GM21447 (cell line): ENCODE results near the gene COMMD9.

Experiments used
- ATAC-seq: cut with Tn5 transposase; IDR thresholded peaks from one replicate; pipeline ENCODE4 v1.9.1; 2021; ENCODE audit not compliant: unreplicated experiment

The COMMD9 gene

DNA sequence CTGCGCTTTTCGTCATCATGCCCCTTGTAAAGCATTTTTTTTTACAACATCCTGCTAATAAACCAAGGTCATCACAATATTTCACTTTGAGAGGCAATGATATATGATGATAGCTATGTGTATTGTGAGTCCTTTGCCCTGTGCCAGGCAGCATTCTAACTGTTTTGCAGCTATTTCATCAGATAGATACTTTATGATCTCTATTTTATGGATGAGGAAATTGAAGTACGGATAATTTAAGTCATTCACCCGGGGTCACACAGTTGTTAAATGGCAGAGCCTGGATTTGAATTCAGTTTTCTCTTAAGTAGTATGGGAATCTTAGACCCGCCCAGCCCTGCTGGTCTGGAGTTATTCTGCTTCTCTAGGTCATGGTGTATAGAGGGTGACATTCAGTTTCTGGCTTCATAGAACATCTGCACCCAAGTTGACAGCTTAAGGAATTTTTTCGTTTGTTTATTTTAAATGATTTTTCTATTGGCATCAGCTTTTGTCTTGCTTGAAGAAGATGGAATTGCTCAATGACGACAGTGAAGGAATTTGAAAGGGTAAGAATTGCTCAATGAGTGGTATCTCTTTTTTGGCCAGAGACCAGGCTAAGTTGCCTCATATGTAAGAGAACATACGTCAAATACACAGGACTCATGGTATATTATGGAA lies 7.8 kb upstream of the COMMD9 start:
- ATAC-seq: no peak

DNA sequence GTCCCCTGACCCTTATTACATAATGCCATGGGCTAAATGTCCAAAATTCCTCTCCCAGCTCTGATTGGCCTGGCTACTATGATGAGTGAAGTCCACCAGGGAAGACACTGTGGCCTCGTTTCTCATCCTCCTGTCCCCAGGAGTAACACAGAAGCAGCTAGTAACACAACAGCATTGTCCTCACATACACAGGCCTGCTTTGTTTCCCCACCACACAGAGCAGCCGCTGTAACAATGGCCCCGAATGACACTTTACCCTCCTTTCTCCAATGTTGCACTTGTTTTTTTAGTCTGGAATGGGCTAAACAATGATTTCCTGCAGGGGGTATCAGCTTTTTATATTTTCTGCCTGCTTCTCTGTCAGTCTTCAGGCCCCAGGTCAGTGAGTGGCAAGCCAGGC lies 6.7 kb upstream of the COMMD9 start, which contains the start of gene PRR5L:
Gene PRR5L (plus strand): TSS at position 363 of the 400 bp plus-strand sequence. CDS start 104,834 bp downstream, outside the sequence.
- no peak for ATAC-seq

DNA sequence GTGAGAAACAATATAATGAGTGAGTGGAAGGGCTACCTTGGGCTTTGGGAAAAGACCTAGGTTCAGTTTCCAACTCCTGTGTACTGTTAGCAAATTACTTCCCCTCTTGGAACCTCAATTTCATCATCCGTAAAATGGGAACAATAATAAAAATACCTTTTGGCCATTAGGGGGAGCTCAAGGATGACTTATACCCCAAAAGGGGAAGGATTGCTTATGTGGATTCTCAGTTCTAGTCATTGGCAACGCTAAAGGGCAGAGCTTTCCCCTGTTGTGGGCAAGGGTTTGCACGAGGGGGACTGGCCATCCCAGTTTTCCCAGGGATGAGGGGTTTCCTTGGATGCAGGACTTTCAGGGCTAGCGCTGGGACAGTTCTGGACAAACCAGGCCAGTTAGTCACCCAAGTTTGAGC lies 3.1 kb upstream of the COMMD9 start:
- peak; percentile 44 for ATAC-seq

DNA sequence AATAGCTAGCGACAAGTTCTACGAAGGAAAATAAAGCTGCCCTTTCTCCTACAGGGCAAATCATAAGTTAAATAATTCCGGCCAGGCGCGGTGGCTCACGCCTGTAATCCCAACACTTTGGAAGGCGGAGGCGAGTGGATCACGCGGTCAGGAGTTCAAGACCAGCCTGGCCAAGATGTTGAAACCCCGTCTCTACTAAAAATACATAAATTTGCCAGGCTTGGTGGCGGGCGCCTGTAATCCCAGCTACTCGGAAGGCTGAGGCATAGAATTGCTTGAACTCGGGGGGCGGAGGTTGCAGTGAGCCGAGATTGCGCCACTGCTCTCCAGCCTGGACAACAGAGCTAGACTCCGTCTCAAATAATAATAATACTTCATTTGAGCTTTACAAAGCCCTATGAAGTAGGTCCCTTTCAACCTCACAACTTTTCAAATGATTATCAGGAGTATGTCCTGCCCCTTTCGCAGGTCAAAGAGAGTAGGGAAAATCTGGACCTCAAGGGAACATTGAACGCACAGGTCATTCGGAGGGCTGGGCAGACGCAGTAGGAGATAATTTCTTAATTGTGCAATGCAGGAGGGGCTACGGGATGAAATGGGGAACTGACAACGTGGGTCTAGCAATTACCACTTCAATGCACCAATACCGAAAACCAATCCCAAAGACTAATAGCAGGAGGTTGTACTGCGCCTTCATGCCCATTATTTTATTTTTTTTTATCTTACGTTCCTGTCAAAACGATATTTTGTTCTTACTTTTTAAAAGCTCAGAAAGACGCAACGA lies 590 bp downstream of the COMMD9 start:
- ATAC-seq: no peak

DNA sequence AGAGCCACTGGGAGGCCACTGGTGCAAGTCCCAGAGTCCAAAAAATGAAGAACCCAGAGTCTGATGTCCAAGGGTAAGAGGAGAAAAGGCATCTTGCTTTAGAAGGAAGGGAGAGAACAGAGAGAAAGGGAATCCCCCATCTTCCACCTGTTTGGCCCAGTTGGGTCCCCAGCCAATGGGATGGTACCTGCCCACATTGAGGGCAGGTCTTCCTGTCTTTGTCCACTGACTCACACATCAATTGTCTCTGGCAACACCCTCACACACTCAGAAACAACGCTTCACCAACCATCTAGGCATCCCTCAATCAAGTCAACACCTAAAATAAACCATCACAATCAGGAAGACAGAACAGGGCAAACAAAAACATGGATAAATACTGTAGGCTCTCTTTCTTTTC lies 6.3 kb downstream of the COMMD9 start:
- ATAC-seq: no peak

DNA sequence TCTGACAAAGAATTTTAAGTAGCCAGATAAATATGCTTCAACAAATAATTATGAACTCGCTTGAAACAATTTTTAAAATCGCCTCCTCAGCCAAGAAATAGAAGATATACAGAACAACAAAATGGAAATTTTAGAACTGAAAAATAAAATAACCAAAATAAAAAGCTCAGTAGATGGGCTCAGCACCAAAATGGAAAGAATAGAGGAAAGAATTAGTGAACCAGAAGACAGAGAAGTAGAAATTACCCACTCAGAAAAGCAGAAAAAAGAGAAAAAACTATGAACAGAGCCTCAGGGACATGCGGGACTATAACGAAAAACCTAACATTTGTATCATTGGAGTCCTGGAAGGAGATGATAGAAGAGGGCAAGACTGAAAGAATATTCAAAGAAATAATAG lies 7.4 kb downstream of the COMMD9 start:
- no peak for ATAC-seq

DNA sequence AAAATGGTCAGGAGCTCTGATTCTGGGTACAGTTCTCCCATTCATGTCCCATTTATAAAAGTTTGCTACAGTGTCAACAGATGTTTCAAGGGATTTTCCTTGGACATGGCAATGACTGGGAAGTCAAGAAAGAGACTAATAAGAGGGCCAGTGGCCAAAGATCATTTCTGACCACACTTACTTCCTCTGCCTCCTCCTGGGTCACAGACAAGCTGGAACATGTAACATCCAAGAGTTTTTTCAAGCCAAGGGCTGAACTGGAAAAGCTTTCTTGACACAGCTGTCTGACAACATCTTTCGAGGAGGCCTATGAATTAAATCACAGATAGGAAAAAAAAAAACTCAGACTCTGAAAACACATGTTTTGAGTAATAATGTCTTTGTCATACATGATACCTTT lies 8.7 kb downstream of the COMMD9 start:
- ATAC-seq: no peak

DNA sequence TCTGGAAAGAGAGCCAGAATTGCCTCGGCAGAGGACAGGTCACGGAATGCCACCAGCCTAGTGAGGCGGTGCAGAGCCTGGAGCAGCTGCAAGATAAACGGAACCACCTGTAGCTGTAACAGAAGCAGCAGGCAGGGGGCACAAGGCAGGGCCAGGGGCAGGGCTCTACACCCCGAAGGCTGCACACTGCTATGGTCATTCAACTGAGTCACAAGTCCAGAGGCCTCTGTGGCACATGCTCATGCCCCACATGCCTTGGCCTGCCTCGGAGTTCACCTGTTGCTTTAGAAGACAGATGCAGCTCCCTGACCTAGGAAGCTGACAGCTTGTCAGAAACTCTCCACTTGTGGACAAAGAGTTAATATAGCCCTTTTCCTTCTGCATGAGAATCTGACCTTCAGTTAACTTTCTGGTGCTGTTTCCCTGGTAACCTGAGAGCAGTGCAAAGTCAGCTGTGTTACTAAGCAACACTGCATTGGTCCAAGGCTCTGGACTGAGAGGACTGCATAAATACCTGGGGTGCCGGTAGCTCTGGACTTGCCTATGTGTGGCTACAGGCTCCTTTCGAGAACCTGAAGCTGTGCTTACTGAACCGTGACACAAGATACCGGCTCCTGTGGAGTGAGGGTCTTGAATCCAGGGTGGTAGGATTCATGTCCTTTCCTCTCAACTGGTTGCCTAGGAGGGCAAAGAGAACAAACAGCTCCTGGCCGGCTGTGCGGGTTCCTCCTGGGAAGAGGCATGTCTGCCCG lies 10.5 kb downstream of the COMMD9 start:
- ATAC-seq: no peak

DNA sequence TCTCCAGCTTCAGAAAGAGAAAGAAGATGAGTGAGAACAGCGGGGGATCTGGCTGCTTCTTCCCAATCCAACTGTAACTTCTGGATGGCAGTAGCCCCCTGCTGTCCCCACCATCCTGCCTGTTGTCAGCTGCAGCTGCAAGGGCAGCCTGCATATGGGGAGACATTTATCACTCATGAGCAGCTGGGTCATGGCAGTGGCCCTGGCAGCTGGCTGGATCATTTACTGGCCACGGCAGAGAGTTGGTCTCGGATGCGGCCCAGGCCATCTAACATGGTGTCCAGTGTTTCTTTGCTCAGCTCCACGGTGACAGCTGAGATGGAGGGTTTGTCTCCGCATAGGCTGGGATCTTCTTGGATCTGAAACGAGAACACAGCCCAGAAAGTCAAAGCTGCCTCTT lies 14.8 kb downstream of the COMMD9 start:
- ATAC-seq: no peak

DNA sequence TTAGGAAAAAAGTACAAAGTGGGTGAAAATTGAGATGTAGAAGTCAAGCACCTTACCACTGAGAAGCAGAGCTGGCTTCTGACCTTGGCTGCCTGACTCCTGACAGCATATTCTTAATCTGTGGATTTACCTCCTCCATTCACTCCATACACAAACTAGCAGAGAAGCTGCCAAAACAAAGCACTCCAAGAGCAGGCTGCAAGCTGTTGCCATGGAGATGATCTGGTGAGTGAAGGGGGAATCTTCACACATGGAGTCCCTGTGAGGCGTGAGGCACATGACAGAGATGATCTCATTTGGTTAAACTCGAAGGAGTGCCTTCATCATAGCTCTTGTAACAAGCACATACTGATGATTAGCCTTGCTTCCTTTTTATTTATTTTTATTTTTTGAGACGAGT lies 16.1 kb downstream of the COMMD9 start:
- no peak for ATAC-seq

DNA sequence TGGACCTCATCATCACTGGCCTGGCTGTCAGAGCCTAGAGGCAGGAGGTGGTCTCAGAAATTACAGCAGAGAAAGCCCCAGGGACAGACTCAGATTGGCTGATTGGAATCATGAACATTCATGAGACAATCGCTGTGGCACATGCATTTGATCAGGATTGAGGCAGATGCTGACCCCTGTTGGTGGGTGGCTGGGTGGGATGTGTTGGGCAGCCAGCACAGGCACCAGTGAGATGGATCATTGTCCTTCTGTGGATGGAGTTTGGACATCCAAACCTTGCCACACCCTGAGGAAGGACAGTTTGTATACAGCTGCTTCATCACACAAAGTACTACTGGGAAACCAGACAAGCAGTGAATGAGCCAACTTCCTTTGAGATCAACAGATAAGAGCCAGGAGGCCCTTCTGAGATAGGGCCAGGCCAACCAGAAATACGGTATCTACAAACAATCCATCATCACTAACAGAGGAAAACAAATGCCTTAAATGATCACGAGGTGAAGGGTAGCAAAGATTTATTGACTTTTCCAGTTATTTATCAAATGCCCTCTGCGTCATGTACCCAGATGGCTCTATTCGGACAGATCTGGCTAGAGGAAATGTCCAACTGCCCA lies 17.3 kb downstream of the COMMD9 start:
- ATAC-seq: no peak

DNA sequence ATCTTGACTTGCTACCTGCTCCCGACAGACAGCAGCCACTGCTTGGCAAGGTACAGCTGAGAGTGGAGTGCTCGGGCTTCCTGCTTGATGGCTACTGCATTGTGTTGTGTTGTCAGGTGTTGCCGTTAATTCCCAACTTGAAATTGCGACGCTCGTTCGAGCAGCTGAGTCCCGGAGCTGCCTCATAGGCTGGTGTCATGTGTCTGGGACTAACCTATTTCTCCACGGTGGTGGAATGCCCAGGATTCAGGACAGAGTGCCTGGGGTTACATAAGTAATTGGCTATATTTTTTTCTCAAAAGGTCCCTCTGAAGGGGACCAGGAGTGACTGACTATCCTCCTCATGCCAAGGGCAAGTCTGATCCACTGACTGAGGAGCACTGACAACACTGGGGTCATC lies 18.5 kb downstream of the COMMD9 start:
- ATAC-seq: no peak

DNA sequence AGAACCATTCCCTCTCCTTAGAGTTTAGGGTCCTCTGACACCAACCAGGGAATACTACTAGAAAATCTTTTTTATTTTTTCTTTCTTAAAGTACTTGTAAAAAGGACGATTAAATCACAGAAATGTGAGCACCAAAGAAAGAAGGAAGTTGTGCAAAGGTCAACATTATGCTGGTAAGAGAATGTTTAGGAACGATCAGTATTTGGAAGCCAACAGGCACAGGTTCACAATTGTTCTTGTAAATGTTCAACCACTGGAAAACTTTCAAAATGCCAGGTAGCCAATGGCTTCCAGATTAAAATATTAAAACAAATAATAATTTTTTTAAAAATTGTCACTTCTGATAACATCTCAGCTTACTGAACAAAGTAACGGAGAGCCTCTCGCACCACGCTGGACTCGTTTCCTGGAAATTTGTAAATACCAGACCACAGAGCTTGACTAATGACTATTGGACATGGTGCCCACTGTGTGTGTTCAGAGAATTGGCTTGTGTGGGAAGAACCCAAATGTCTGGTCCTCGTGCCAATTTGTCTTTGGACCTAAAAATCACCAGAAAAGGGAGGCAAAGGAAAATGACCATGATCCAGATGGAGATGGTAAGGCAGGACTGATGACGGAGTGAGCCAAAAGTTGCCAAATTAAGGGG lies 20.8 kb downstream of the COMMD9 start:
- ATAC-seq: no peak

DNA sequence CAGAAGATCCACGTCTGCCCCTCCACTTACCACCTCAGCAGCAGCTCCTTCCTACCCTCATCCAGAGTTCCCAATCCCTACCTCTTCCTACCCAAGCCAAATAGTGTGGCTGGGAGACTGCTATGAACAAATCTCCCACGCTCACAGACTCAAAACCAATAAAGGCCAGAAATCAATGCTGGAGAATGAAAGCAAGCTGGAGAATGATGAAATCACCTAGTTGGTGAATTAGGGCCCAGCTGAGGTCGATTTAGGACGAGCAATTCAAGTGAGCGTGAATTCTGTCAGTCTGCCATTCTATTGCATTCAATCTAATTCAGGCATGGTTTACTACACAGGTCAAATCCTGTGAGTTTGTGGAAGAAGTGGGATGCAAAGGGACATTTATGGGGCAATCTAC lies 22.5 kb downstream of the COMMD9 start:
- no peak for ATAC-seq

DNA sequence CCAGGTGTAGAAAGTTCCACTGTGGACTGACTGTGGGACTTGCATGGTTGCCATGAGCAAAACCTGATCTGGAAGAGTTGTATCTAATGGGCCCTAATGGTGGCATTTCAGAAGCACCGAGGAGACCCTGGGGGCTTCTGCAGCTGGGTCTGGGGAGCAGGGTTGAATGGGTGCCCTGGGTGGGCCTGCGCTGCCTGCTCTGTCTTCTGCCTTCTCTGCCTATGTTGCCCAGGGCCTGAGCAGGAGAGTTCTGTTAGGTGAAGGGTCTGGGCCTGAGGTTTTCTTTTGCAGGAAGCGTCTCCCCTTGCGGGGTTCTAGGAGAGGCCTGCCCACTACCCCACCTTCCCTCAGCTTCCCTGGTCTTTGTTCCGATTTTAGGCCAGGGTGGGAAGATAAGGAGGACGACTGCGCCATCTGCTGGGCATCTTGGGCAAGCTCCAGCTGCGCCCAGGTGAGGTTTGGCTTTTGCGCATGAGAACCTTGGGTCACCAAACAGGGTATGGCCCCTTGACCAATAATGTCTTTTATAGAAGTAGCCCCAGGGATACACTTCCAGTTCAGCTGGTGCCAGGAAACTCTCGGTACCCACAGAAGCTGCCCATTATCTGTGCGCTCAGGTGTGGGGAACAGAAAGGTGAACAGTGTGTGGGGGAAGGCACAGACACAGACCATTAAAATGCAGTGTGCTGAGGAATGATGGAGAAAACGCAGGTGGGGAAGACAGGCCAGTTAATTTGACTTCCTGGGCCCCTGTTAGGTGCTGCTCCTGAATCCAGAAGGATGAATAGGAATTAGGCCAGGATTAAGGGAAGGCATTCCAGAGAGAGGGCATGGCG lies 23.2 kb downstream of the COMMD9 start:
- peak; percentile 68 for ATAC-seq

DNA sequence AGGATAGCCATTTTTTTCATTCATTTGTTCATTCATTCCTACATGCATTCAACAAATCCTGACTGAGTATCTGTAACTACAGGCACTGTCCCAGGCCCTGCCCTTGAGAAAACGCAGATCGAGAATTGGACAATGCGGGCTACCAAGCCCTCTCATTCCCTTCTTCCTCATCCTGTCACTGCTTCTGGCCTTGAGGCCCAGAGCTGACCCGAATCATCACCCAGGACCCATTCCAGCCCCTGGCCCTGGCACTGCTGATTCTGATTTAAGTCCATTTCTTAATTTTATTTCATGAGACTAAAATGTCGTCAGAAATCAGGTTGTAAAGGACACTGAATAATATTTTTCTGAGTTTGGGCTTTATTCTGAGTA lies 24.3 kb downstream of the COMMD9 start:
- ATAC-seq: no peak

DNA sequence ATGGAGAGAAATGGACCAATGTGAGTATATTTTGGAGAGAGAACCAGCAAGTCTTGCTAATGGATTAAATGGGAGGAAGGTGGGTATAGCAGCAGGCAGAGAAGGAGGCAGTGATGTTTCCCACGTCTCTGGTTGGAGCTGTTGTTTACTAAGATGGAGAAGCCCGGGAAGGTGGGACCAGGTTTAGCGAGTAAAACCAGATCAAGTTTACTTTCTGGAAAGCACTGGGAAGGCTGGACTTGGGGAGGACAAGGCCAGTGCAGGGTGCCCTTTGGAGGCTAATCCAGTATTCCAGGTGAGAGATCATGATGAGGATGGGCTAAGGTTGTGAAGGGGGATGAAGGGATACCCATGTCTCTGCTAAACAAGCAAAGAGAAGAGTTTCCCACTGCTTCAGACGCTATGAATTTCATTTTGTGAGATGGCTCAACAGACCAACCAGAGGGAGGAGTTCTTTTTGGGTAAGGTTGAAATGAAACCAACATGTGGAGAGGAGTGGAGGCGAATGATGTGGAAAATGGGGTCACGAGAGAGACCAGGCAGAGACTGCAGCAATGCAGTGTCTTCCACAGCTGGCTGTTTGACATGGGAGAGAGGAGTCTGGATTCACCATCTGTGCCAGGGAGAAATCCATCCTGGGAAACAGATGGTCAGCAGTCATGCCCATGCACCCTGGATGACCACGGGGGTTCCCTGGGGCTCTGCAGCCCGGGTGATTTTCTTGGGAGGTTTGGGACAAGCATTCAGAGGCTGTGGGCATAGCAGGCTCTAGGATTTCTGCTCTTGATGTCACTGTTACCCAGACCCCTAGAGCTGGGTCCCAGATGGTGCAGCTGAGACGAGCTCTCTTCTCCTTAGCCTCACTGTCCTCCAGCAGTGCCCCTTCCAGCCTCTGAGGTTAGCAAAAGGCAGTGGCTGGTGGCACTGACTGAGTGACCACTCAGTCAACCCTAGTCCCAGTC lies 24.9 kb downstream of the COMMD9 start:
- no peak for ATAC-seq

DNA sequence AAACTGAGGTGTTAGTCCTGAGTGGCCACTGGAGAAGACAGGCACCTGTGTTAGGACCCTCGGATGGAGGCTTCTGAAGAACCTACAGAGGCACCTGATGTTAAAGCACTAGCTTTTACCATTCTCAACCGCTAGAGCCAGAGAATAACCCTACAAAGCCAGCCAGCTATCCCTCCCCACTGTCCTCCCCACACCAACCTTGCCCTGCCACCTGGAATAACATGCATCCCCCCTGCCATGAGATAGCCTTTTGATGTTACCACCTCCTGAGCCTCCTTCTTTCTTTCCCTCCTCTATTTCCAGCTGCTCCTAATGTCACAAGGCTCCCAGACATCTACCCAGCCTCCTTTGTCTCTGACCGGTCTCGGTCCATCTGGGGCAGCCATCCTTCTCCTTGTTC lies 28.1 kb downstream of the COMMD9 start:
- ATAC-seq: no peak
